H1 (cell line): ENCODE data around the gene EIF4EBP2. TPM values are rescaled to one million over a fixed set of nuclear protein-coding genes. Genes with fewer than 3 reads are reported as not detected.

Source experiments
- ASH2L ChIP-seq: fragments of 200-600, 300-600 bp; sonication (generic); IDR thresholded peaks from one replicate; pipeline ENCODE4 v1.7.1; 2017; ENCODE audit warnings: low read length
- EP300 ChIP-seq, 2 experiments: IDR thresholded peaks; 1 replicate in 1 of 2; 2 replicates in 1 of 2; pipeline ENCODE4 v1.6.1; 2011 to 2012; ENCODE audit warnings: low read depth in 2 of 2, low read length in 2 of 2, mild to moderate bottlenecking in 2 of 2, borderline replicate concordance in 1 of 2, inconsistent platforms in 1 of 2, moderate library complexity in 1 of 2
- polyA plus RNA-seq, 7 experiments: library from polyadenylated mRNA; depleted of rRNA in 3 of 7; stranded (reverse) in 5 of 7; unstranded in 2 of 7; fragments of >200 nt in 5 of 7; fragments of 200-250 nt in 2 of 7; gene quantifications; 1 replicate in 5 of 7; 2 replicates in 1 of 7; 4 replicates in 1 of 7; pipeline versions ENCODE4 v1.2.1 to v1.2.3, GENCODE V29; 2011 to 2013; ENCODE audit warnings: missing spikeins in 2 of 7, mixed read lengths in 2 of 7
- total RNA-seq: library from RNA; stranded (reverse); fragmentation: NEBNext Ultra II Directional; extraction: Animal tissue kit (Norgen Biotek cat#: 25700); gene quantifications from 2 replicates; pipeline ENCODE4 v1.2.1, GENCODE V29; 2021
- TF ChIP-seq, protein P1 (sequence below): IDR thresholded peaks from 2 replicates; pipeline ENCODE4 v1.6.1; 2012; ENCODE audit warnings: low read length, inconsistent platforms

The EIF4EBP2 gene
- total and polyA plus RNA-seq, 2 of the 8 experiments (the other 6 are each of a cell fraction or from before 2014, with no cell fraction given), result 55.3 to 144 TPM

- no peak for TF ChIP-seq EP300 (IDR thresholded peaks at IDR 0.05; ENCODE audit: borderline replicate concordance in 1 of 2, low read depth in 2 of 2, low read length in 2 of 2)
- no peak for TF ChIP-seq ASH2L
- TF ChIP-seq, protein P1, sequence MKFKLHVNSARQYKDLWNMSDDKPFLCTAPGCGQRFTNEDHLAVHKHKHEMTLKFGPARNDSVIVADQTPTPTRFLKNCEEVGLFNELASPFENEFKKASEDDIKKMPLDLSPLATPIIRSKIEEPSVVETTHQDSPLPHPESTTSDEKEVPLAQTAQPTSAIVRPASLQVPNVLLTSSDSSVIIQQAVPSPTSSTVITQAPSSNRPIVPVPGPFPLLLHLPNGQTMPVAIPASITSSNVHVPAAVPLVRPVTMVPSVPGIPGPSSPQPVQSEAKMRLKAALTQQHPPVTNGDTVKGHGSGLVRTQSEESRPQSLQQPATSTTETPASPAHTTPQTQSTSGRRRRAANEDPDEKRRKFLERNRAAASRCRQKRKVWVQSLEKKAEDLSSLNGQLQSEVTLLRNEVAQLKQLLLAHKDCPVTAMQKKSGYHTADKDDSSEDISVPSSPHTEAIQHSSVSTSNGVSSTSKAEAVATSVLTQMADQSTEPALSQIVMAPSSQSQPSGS, result no peak
- TF ChIP-seq, all 59 proteins: peak for 0
Observed at GRCh38 chr10:70462349-70462984, 58.5 kb downstream of the EIF4EBP2 start (continued).
